ENCODE data around the gene APOBEC3G.

The APOBEC3G gene

DNA sequence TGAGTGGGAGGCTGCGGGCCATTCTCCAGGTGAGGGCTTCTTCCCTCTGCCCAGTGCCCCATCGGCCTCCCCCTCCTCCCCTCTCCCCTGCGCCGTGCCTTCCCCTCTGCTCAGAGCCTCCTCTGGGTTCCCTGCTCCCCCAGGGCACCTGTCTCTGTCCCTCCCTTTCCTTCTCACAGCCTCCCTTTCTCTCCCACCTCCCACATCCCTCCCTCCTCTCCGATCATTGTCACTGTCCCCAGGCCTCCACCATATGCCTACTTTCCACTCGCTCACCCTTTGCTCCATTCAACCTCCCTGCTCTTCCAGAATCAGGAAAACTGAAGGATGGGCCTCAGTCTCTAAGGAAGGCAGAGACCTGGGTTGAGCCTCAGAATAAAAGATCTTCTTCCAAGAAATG is 10.0 kb downstream of the APOBEC3G start:
- Histone ChIP-seq H3K4me3 (replicated peaks; ENCODE audit: insufficient read depth, low read length) (no peak overlapping the region), H3K27ac (replicated peaks) (no peak overlapping the region), H3K27me3 (ENCODE audit: insufficient read depth, poor library complexity, severe bottlenecking) (peaks cover 5% of the 10 kb centered on the region)
- TF ChIP-seq, protein P1, sequence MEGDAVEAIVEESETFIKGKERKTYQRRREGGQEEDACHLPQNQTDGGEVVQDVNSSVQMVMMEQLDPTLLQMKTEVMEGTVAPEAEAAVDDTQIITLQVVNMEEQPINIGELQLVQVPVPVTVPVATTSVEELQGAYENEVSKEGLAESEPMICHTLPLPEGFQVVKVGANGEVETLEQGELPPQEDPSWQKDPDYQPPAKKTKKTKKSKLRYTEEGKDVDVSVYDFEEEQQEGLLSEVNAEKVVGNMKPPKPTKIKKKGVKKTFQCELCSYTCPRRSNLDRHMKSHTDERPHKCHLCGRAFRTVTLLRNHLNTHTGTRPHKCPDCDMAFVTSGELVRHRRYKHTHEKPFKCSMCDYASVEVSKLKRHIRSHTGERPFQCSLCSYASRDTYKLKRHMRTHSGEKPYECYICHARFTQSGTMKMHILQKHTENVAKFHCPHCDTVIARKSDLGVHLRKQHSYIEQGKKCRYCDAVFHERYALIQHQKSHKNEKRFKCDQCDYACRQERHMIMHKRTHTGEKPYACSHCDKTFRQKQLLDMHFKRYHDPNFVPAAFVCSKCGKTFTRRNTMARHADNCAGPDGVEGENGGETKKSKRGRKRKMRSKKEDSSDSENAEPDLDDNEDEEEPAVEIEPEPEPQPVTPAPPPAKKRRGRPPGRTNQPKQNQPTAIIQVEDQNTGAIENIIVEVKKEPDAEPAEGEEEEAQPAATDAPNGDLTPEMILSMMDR (IDR thresholded peaks at IDR 0.05; ENCODE audit: insufficient read depth, low read length): no peak
- TF ChIP-seq SPI1 (IDR thresholded peaks at IDR 0.05; ENCODE audit: borderline replicate concordance, low read depth) (no peak), GABPA (IDR thresholded peaks at IDR 0.05; ENCODE audit: low read depth) (no peak), POLR2AphosphoS5 (IDR thresholded peaks at IDR 0.05; ENCODE audit: low read depth) (no peak)
- TF ChIP-seq, protein P2, sequence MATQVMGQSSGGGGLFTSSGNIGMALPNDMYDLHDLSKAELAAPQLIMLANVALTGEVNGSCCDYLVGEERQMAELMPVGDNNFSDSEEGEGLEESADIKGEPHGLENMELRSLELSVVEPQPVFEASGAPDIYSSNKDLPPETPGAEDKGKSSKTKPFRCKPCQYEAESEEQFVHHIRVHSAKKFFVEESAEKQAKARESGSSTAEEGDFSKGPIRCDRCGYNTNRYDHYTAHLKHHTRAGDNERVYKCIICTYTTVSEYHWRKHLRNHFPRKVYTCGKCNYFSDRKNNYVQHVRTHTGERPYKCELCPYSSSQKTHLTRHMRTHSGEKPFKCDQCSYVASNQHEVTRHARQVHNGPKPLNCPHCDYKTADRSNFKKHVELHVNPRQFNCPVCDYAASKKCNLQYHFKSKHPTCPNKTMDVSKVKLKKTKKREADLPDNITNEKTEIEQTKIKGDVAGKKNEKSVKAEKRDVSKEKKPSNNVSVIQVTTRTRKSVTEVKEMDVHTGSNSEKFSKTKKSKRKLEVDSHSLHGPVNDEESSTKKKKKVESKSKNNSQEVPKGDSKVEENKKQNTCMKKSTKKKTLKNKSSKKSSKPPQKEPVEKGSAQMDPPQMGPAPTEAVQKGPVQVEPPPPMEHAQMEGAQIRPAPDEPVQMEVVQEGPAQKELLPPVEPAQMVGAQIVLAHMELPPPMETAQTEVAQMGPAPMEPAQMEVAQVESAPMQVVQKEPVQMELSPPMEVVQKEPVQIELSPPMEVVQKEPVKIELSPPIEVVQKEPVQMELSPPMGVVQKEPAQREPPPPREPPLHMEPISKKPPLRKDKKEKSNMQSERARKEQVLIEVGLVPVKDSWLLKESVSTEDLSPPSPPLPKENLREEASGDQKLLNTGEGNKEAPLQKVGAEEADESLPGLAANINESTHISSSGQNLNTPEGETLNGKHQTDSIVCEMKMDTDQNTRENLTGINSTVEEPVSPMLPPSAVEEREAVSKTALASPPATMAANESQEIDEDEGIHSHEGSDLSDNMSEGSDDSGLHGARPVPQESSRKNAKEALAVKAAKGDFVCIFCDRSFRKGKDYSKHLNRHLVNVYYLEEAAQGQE (IDR thresholded peaks at IDR 0.05; ENCODE audit: insufficient replicate concordance, low read depth): no peak
- no peak for DNase-seq (ENCODE audit: low read depth in 1 of 2, low spot score in 1 of 2)

DNA sequence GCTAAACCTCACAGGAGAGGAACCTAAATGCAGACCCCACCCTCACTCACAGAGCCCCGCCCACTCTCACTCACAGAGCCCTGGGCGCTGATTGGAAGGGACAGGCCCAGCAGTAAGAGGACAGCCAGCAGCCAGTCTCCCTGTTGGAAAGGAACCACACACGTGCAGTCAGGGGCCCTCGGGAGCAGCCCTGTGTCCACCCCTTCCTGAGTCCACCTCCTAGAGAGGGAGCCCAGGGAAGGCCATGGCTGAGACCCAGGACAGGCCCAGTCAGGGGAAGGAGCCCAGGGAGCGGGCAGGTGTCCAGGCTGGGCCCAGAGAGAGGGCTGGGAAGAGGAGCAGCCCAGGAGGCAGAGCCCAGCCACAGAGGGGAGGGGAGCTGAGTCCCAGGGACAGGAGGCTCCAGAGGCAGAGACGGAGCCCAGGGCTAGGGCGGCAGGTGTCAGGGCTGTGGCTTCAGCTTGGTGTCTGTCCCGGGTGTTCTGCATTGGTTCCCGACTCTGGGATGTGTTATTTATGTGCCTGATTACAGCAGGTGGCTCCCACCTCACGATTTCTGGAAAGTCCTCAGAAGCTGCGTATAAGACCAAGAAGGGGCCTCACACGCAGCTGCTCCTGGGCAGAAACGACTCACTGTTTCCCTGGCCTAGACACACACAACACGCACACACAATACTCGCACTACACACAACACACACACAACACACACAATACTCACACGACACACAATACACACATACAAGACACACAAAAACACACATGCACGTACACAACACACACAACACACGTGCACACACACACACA is 11.0 kb downstream of the APOBEC3G start:
- Histone ChIP-seq H3K27me3 (ENCODE audit: insufficient read depth, poor library complexity, severe bottlenecking) (peaks cover 5% of the 10 kb centered on the region), H3K4me3 (replicated peaks; ENCODE audit: insufficient read depth, low read length) (no peak overlapping the region), H3K27ac (replicated peaks) (no peak overlapping the region)
- no peak for DNase-seq (ENCODE audit: low read depth in 1 of 2, low spot score in 1 of 2)
- TF ChIP-seq, protein P2 (IDR thresholded peaks at IDR 0.05; ENCODE audit: insufficient replicate concordance, low read depth): no peak
- TF ChIP-seq SPI1 (IDR thresholded peaks at IDR 0.05; ENCODE audit: borderline replicate concordance, low read depth): no peak

DNA sequence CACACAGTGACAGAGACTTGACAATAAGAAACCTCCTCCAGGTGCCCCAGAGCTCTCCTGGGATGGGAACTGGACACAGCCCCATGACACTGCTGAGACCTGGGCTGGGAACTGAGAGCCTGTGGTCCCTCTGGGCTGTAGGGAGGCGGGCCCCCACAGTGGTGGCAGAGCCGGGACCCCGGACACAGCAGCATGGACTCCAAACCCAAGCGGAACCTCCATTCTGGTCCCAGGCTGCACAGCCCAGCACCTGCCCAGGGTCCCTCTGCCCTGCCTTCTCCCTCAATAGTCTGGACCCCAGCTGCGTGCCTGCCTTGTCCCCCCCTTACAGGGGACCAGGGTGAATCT is 11.6 kb downstream of the APOBEC3G start:
- H3K27me3 ChIP-seq (ENCODE audit: insufficient read depth, poor library complexity, severe bottlenecking): peaks cover 5% of the 10 kb centered on the region
- TF ChIP-seq POLR2AphosphoS5 (IDR thresholded peaks at IDR 0.05; ENCODE audit: low read depth) (no peak), GABPA (IDR thresholded peaks at IDR 0.05; ENCODE audit: low read depth) (no peak)
- DNase-seq (ENCODE audit: low read depth in 1 of 2, low spot score in 1 of 2): no peak
- no peak overlapping the region for H3K27ac ChIP-seq (replicated peaks)
- no peak overlapping the region for H3K4me3 ChIP-seq (replicated peaks; ENCODE audit: insufficient read depth, low read length)

DNA sequence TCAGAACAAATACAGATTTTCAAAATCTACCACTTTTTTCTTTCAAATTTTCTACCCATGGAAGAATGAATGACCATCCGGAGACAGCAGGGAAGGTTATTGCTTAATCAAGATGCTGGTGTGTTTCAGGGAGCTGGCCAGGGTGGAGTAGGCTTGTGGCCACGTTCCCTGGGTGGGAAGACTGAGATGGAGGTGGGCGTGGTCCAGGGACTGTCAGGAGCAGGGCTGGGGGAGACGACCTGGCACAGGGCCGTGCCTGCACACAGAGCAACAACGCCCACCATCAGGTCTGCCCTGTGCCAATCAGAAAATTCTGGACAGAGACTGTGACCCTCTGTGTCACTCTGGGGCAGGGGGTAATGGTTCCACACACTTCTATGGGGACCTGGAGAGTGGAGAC is 12.9 kb downstream of the APOBEC3G start:
- no peak for DNase-seq (ENCODE audit: low read depth in 1 of 2, low spot score in 1 of 2)
- Histone ChIP-seq H3K4me3 (replicated peaks; ENCODE audit: insufficient read depth, low read length) (no peak overlapping the region), H3K27me3 (ENCODE audit: insufficient read depth, poor library complexity, severe bottlenecking) (peaks cover 5% of the 10 kb centered on the region), H3K27ac (replicated peaks) (no peak overlapping the region)
- TF ChIP-seq POLR2AphosphoS5 (IDR thresholded peaks at IDR 0.05; ENCODE audit: low read depth): no peak
- TF ChIP-seq SPI1 (IDR thresholded peaks at IDR 0.05; ENCODE audit: borderline replicate concordance, low read depth): no peak
- TF ChIP-seq GABPA (IDR thresholded peaks at IDR 0.05; ENCODE audit: low read depth): no peak
- TF ChIP-seq, protein P1 (IDR thresholded peaks at IDR 0.05; ENCODE audit: insufficient read depth, low read length): no peak
- TF ChIP-seq, protein P2 (IDR thresholded peaks at IDR 0.05; ENCODE audit: insufficient replicate concordance, low read depth): no peak

Measured in HL-60 (cell line).